K562 (cell line): ENCODE data around the gene KIAA2012. TPM values are rescaled to one million over a fixed set of nuclear protein-coding genes. Genes with fewer than 3 reads are reported as not detected.

Source experiments
- ATAC-seq: fragments of 200-7000 bp; cut with Tn5 transposase; 3 replicates; pipeline ENCODE4 v1.9.1; 2020; ENCODE audit warnings: moderate library complexity
- BruUV-seq: library from RNA; stranded (reverse); fragments of 400-500 nt; replicated peaks from 2 replicates; lab custom pipeline; 2021; lab: Mats Ljungman, UMichigan
- CTCF ChIA-PET: fragments of 300-600 bp; formaldehyde crosslinking; extraction: SDS; loops from one replicate; lab custom pipeline; 2021; ENCODE audit warnings: low intra/inter-chr PET ratio; lab: Yijun Ruan, JAX
- POLR2A ChIA-PET: fragments of 300-600, 350-650 bp; sonication (Branson Sonifier 250); formaldehyde crosslinking; extraction: SDS; loops from one replicate; lab custom pipeline; 2021; ENCODE audit warnings: antibody characterized with exemption, inconsistent platforms; lab: Yijun Ruan, JAX
- DNase-seq, 4 experiments: peaks; one replicate each; pipeline versions ENCODE4 v3.0.0 to v3.0.0-alpha.2; 2011 to 2018; ENCODE audit warnings: low spot score in 3 of 4, mixed read lengths in 3 of 4; ENCODE audit errors: extremely low read depth in 1 of 4
- FAIRE-seq: peaks from 2 replicates; lab custom pipeline; 2011; peaks lifted over from hg19 to GRCh38; lab: Jason Lieb, UNC
- H2AFZ ChIP-seq: 2 replicates; pipeline ENCODE4 v1.6.0; 2011; ENCODE audit warnings: low read depth, low read length, control low read depth, inconsistent platforms
- H3K27ac ChIP-seq: fragments of 200-600 bp; 3 replicates; pipeline ENCODE4 v1.8.0; 2011; ENCODE audit warnings: low read depth, mild to moderate bottlenecking, control low read depth, inconsistent platforms, low read length, moderate library complexity, mixed read lengths; ENCODE audit errors: extremely low read depth
- H3K27me3 ChIP-seq, 2 experiments: fragments of 300-600 bp in 1 of 2; 2 replicates in 1 of 2; 3 replicates in 1 of 2; pipeline versions ENCODE4 v1.6.0 to v1.8.0; 2011; ENCODE audit warnings: inconsistent platforms in 2 of 2, low read length in 2 of 2, mild to moderate bottlenecking in 1 of 2, mixed read lengths in 1 of 2, moderate library complexity in 1 of 2; ENCODE audit not compliant: control insufficient read depth in 2 of 2, insufficient read depth in 2 of 2
- H3K36me3 ChIP-seq: fragments of 300-600 bp; 3 replicates; pipeline ENCODE4 v1.8.0; 2011; ENCODE audit warnings: mild to moderate bottlenecking, low read length, inconsistent platforms; ENCODE audit not compliant: control insufficient read depth, insufficient read depth
- H3K4me1 ChIP-seq, 2 experiments: fragments of 200-600 bp in 1 of 2; replicated peaks in 1 of 2; 2 replicates in 1 of 2; 3 replicates in 1 of 2; pipeline versions ENCODE4 v1.5.1 to v1.8.0; 2011; ENCODE audit warnings: inconsistent platforms in 2 of 2, low read length in 2 of 2, mild to moderate bottlenecking in 1 of 2, mixed read lengths in 1 of 2, moderate library complexity in 1 of 2; ENCODE audit not compliant: control insufficient read depth in 2 of 2, insufficient read depth in 2 of 2
- H3K4me2 ChIP-seq: 2 replicates; pipeline ENCODE4 v1.6.1; 2011; ENCODE audit warnings: low read length, control low read depth, inconsistent platforms, mixed read lengths; ENCODE audit not compliant: insufficient read depth
- H3K4me3 ChIP-seq: fragments of 200-600 bp; sonication (generic), shearing (Covaris generic); 2 replicates; pipeline ENCODE4 v1.5.1; 2016; ENCODE audit warnings: control low read depth, inconsistent platforms
- H3K79me2 ChIP-seq: fragments of 200-600 bp; 3 replicates; pipeline ENCODE4 v1.8.0; 2011; ENCODE audit warnings: low read length, inconsistent platforms; ENCODE audit not compliant: control insufficient read depth, insufficient read depth
- H3K9ac ChIP-seq, 2 experiments: 2 replicates each; pipeline versions ENCODE4 v1.6.0 to v1.6.1; 2011; ENCODE audit warnings: low read depth in 2 of 2, low read length in 2 of 2, control low read depth in 1 of 2, inconsistent platforms in 1 of 2, mild to moderate bottlenecking in 1 of 2, mixed read lengths in 1 of 2; ENCODE audit not compliant: insufficient read depth in 1 of 2
- H3K9me1 ChIP-seq: one replicate; pipeline ENCODE4 v1.6.0; 2011; ENCODE audit warnings: inconsistent platforms, mild to moderate bottlenecking, low read length, moderate library complexity; ENCODE audit not compliant: control insufficient read depth, insufficient read depth
- H3K9me3 ChIP-seq: replicated peaks from 2 replicates; pipeline ENCODE4 v1.5.1; 2011; ENCODE audit warnings: low read depth, low read length, inconsistent platforms; ENCODE audit not compliant: control insufficient read depth, insufficient read depth
- H4K20me1 ChIP-seq: replicated peaks from 2 replicates; pipeline ENCODE4 v1.6.1; 2011; ENCODE audit warnings: low read length, inconsistent platforms, mixed read lengths; ENCODE audit not compliant: control insufficient read depth, insufficient read depth
- CBX3 ChIP-seq, 2 experiments: IDR thresholded peaks; 1 replicate in 1 of 2; 2 replicates in 1 of 2; pipeline ENCODE4 v1.6.1; 2012; ENCODE audit warnings: inconsistent platforms in 2 of 2, low read length in 2 of 2, borderline replicate concordance in 1 of 2, control low read depth in 1 of 2
- CEBPZ ChIP-seq: fragments of 150-350 bp; IDR thresholded peaks from 2 replicates; pipeline ENCODE4 v1.6.1; 2014; ENCODE audit warnings: low read depth, mild to moderate bottlenecking, low read length, borderline replicate concordance
- CREB1 ChIP-seq, 2 experiments: sonication (generic) in 1 of 2; formaldehyde crosslinking in 1 of 2; IDR thresholded peaks; 2 replicates each; pipeline versions ENCODE4 v1.6.1 to v1.8.0; 2012 to 2022; ENCODE audit warnings: inconsistent platforms in 1 of 2, mild to moderate bottlenecking in 1 of 2, missing genetic modification reagents in 1 of 2, moderate library complexity in 1 of 2
- NR4A1 ChIP-seq, 2 experiments: fragments of 250-450 bp in 1 of 2; fragments of 450-650 bp in 1 of 2; sonication (Bioruptor Pico) in 1 of 2; IDR thresholded peaks; 2 replicates each; pipeline versions ENCODE4 v1.4.0 to v1.6.1; 2016 to 2020; ENCODE audit warnings: mild to moderate bottlenecking in 2 of 2, missing compliant biosample characterization in 1 of 2, missing genetic modification characterization in 1 of 2, moderate library complexity in 1 of 2
- NUFIP1 ChIP-seq: fragments of 450-650 bp; IDR thresholded peaks from 2 replicates; pipeline ENCODE4 v1.6.1; 2018; ENCODE audit not compliant: partially characterized antibody
- POLR2H ChIP-seq: IDR thresholded peaks from 2 replicates; pipeline ENCODE4 v1.6.1; 2016; ENCODE audit warnings: missing genetic modification characterization, low read depth, mild to moderate bottlenecking, control low read depth, missing compliant biosample characterization, moderate library complexity
- U2AF1 ChIP-seq: fragments of 200-400 bp; formaldehyde crosslinking; optimal IDR thresholded peaks from 2 replicates; pipeline ENCODE3; 2017; ENCODE audit warnings: mild to moderate bottlenecking, low read depth, low read length, moderate library complexity
- ZNF316 ChIP-seq: fragments of 450-650 bp; IDR thresholded peaks from 2 replicates; pipeline ENCODE4 v1.6.1; 2016
- WGBS: fragments of 100-300 bp; shearing (Covaris generic); methylation state at CpG from one replicate; pipeline ENCODE4 v1.1.6; 2016; ENCODE audit warnings: low coverage, mixed read lengths; ENCODE audit not compliant: insufficient coverage; ENCODE audit errors: missing lambda C conversion rate; 5-methylcytosine and 5-hydroxymethylcytosine counted together
- in situ Hi-C: fragments of 300-500 bp; cut with MboI; formaldehyde crosslinking; loops from 4 replicates; pipeline ENCODE4 v1.15.0; 2018; ENCODE audit warnings: inconsistent platforms, mixed read lengths
- intact Hi-C: fragments of 100-400 bp; cut with micrococcal nuclease; formaldehyde crosslinking; loops from 2 replicates; pipeline ENCODE4 v1.14.2; 2022
- polyA plus RNA-seq, 8 experiments: library from polyadenylated mRNA; depleted of rRNA in 4 of 8; stranded (reverse) in 5 of 8; unstranded in 3 of 8; fragments of >200 nt; fragmentation: Nextera tagmentation in 2 of 8; fragmentation: Illumina TruSeq in 1 of 8; extraction: Ambion mirVana in 2 of 8; extraction: Trizol in 1 of 8; gene quantifications; 2 replicates each; pipeline versions ENCODE4 v1.2.1 to v1.2.3, GENCODE V29; 2011 to 2014; ENCODE audit warnings: inconsistent platforms in 1 of 8, missing spikeins in 1 of 8
- total RNA-seq, 7 experiments: library from RNA; depleted of rRNA in 6 of 7; stranded (reverse); fragments of >200 nt in 6 of 7; fragmentation: Illumina TruSeq in 2 of 7; extraction: Trizol in 2 of 7; gene quantifications; 2 replicates each; pipeline versions ENCODE4 v1.2.1 to v1.2.3, GENCODE V29; 2011 to 2021; ENCODE audit warnings: low replicate concordance in 1 of 7

KIAA2012 gene
- total and polyA plus RNA-seq, 9 of the 15 experiments (the other 6 are each of a cell fraction or from before 2014, with no cell fraction given), result not detected

- ChIA-PET CTCF (no interaction called here), POLR2A (interaction anchor here (0.6 kb wide), 1 partner anchor 1757 kb away, joined by 3 read pairs; no protein-coding TSS in a partner anchor)
- Histone ChIP-seq H3K79me2 (no peaks in the 10 kb centered on the region), H3K9ac (no peak overlapping the region), H3K27me3 (peaks cover 7 to 32% of the 10 kb centered on the region in 2 experiments; a peak in 3 of 5 replicates), H3K9me3 (no peaks in the 10 kb centered on the region)
- ATAC-seq, result no peak
- in situ Hi-C loops (no loop called here), intact Hi-C loops (no loop called here)
- BruUV-seq, result no TSS peak
- no peak for TF ChIP-seq NUFIP1
- no peak for TF ChIP-seq ZNF316
- TF ChIP-seq CBX3 (IDR thresholded peaks at IDR 0.05; ENCODE audit: borderline replicate concordance in 1 of 2, low read length in 2 of 2), result no peak
- TF ChIP-seq CEBPZ, result no peak
- no peak for TF ChIP-seq POLR2H (tag)
- TF ChIP-seq U2AF1, result no peak
- TF ChIP-seq CREB1 (IDR thresholded peaks at IDR 0.05), result no peak
- no peak for TF ChIP-seq CREB1 (CRISPR knock-in tag; IDR thresholded peaks at IDR 0.05)
- no peak for TF ChIP-seq NR4A1 (CRISPR knock-in tag; IDR thresholded peaks at IDR 0.05)
- no peak for TF ChIP-seq NR4A1 (tag; IDR thresholded peaks at IDR 0.05)
- TF ChIP-seq, all 486 proteins: peak for 0
- FAIRE-seq, result no peak
- no peak for DNase-seq
- H2AFZ ChIP-seq, result no peak overlapping the region
- no peak overlapping the region for H3K4me3 ChIP-seq
- H3K9me1 ChIP-seq, result no peaks in the 10 kb centered on the region
- H3K36me3 ChIP-seq, result no peaks in the 10 kb centered on the region
- no peak overlapping the region for H3K27ac ChIP-seq
- H3K4me2 ChIP-seq, result no peak overlapping the region
- no peaks in the 10 kb centered on the region for H3K4me1 ChIP-seq
- no peaks in the 10 kb centered on the region for H4K20me1 ChIP-seq
- WGBS, result 23% methylated on average over 9 of the region's 36 CpGs
Measured at GRCh38 chr2:202136526-202136925, 63.5 kb downstream of the KIAA2012 start.
